HFFc6 (cell line): ENCODE results near the gene COPS6. TPM values are rescaled to one million over a fixed set of nuclear protein-coding genes. Genes with fewer than 3 reads are reported as not detected.
A peak's percentile ranks its signal among the peaks of the same experiment; 100 is the strongest.

Experiments used
- DNase-seq: peaks from one replicate; pipeline ENCODE4 v3.0.0-alpha.2; 2018
- H3K27ac Mint-ChIP-seq: 2 replicates; pipeline ENCODE4 v1.8.0; 2020; ENCODE audit warnings: mild to moderate bottlenecking, mixed read lengths
- H3K27me3 Mint-ChIP-seq: 2 replicates; pipeline ENCODE4 v1.8.0; 2021; ENCODE audit warnings: mild to moderate bottlenecking, moderate library complexity, mixed read lengths; ENCODE audit not compliant: insufficient read depth
- H3K36me3 Mint-ChIP-seq: 2 replicates; pipeline ENCODE4 v1.8.0; 2021; ENCODE audit warnings: low read depth, mixed read lengths
- H3K4me1 Mint-ChIP-seq: 2 replicates; pipeline ENCODE4 v1.8.0; 2020; ENCODE audit warnings: low read depth, mixed read lengths
- H3K4me3 Mint-ChIP-seq: 2 replicates; pipeline ENCODE4 v1.8.0; 2020; ENCODE audit warnings: mild to moderate bottlenecking, moderate library complexity, mixed read lengths
- H3K9me3 Mint-ChIP-seq: 2 replicates; pipeline ENCODE4 v1.8.0; 2020; ENCODE audit warnings: mild to moderate bottlenecking, mixed read lengths
- total RNA-seq, 6 experiments: library from RNA; stranded (reverse); fragmentation: NEBNext Ultra II Directional; extraction: Animal tissue kit (Norgen Biotek cat#: 25700); gene quantifications; 2 replicates in 1 of 6; 3 replicates in 5 of 6; pipeline ENCODE4 v1.2.3, GENCODE V29; 2021
- TF ChIP-seq, protein P1 (sequence below): fragments of 200-600 bp; sonication (generic); IDR thresholded peaks from 2 replicates; pipeline ENCODE4 v1.5.0; 2021; ENCODE audit warnings: antibody characterized with exemption, mild to moderate bottlenecking

COPS6 gene
- total RNA-seq, 6 experiments from 2014 or later, result 253 to 334 (median 302) TPM

DNA sequence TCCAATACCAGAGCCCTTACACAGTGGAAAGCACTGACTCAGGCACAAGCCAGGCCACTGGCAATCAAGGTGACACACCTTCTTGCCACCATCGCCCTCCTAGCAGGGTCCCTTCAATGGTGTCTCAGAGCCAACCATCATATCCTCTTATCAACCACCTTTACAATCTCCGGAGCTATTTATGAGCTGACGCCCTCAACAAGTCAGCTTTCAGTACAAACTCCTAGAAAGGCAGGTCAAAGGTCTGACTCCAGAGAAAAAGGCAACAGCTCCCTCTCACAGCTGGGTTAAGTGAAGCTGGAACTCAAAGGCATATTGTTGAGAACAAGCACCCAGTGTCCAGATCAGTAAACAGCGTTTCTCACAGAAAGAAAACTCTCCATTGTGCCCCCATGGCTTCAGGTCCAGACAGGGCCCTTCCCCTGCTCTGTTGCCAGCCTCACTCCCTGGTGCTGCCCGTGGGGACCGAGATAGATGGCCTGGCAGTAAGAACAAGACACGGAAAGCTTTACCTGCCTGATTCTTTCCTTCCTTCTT, 9.7 kb upstream of the COPS6 start:
- Mint-ChIP-seq H3K27ac (peak overlapping the region; percentile 53; the same call in 1 of the 2 replicates), H3K27me3 (no peaks in the 10 kb centered on the region), H3K4me1 (peaks cover 34% of the 10 kb centered on the region), H3K36me3 (peaks cover 53% of the 10 kb centered on the region), H3K9me3 (no peaks in the 10 kb centered on the region; the same call in none of the 2 replicates), H3K4me3 (peak overlapping the region; percentile 10; the same call in 1 of the 2 replicates)
- TF ChIP-seq, protein P1, sequence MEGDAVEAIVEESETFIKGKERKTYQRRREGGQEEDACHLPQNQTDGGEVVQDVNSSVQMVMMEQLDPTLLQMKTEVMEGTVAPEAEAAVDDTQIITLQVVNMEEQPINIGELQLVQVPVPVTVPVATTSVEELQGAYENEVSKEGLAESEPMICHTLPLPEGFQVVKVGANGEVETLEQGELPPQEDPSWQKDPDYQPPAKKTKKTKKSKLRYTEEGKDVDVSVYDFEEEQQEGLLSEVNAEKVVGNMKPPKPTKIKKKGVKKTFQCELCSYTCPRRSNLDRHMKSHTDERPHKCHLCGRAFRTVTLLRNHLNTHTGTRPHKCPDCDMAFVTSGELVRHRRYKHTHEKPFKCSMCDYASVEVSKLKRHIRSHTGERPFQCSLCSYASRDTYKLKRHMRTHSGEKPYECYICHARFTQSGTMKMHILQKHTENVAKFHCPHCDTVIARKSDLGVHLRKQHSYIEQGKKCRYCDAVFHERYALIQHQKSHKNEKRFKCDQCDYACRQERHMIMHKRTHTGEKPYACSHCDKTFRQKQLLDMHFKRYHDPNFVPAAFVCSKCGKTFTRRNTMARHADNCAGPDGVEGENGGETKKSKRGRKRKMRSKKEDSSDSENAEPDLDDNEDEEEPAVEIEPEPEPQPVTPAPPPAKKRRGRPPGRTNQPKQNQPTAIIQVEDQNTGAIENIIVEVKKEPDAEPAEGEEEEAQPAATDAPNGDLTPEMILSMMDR, result no peak
- no peak for DNase-seq

DNA sequence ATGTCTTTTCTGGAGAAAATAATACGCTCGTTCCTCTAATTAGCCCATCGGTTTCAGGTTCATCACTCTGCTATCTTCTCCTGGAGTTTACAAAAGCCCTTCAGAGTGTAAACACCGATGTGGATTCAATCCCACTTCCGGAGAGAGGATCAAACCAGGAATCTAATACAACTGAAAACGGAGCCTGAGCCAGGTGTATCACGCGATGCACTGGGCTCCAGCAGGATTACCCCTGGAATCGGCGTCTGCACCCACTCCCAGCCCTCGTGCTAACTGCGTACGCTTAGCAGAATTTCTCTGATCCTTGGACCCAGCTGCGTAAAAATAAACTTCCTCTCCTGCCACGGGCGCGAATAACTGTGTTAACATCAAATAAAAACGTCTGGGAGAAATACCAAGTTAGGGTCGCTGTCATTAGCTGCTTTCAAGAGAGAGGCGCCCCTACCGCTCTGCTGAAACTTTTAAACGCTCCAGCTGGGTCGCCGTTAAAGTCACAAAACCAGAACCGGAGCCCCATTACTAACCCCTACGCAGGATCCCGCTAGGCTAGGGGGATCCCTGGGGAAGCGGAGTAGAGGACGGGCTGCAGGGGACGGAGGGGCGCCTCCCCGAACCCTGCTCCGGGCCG, 7.7 kb upstream of the COPS6 start:
- peak overlapping the region; percentile 87 for H3K27ac Mint-ChIP-seq
- H3K4me3 Mint-ChIP-seq, result peak overlapping the region; percentile 97
- DNase-seq, result no peak
- H3K4me1 Mint-ChIP-seq, result peaks cover 41% of the 10 kb centered on the region
- TF ChIP-seq, protein P1, result no peak
- no peaks in the 10 kb centered on the region for H3K27me3 Mint-ChIP-seq
- H3K9me3 Mint-ChIP-seq, result no peaks in the 10 kb centered on the region; the same call in 1 of the 2 replicates
- peaks cover 34% of the 10 kb centered on the region for H3K36me3 Mint-ChIP-seq

DNA sequence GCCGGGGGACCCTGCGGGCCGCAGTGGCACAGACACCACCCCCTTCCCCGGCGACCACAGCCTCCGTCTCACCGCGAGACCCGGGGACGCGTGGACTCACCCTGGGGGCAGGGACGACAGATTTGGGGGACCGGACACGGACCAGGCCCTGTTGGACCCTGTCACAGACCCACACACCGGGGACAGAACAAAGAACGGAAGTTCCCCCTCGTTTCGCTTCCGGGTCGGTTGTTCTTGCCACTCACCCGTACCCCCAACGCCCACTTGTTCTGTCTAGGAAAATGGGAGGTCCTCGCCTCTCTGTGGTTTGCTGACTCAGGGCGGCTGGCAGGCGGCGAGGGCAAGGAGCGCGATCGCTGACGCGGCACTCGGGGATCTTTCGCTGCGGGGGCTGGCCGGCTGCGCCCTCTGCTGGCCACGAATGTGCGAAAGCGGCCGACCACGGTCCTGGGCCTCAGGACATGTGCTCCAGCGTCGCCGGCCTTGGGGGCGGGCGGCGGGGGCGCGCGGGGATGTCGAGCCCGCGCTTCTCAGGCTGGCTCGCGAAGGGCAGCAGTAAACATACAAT, 7.2 kb upstream of the COPS6 start, which contains the start of gene ZNF3:
Gene ZNF3, minus strand, starts transcription at position 189 of the 568 bp plus-strand sequence. CDS start 4,366 bp downstream, outside the sequence.
- Mint-ChIP-seq H3K36me3 (peaks cover 28% of the 10 kb centered on the region), H3K4me1 (peaks cover 45% of the 10 kb centered on the region), H3K9me3 (no peaks in the 10 kb centered on the region)

DNA sequence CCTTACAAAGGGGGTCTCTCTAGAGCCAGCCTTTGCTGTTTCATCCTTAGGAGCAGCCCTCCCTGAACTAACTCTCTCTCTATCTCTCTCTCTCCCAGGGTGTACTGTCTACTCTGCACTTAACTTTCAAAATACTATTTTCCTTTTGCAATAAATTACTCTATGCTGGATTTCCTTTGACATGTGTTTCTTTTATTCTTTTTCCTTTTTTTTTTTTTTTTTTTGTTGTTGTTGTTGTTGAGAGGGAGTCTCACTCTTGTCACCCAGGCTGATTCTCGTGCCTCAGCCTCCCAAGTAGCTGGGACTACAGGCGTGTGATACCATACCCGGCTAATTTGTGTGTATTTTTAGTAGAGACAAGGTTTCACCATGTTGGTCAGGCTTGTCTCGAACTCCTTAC, 5.8 kb upstream of the COPS6 start:
- peak overlapping the region; percentile 47 for H3K27ac Mint-ChIP-seq

More for the DNA sequence above, 7.2 kb upstream of the COPS6 start, which contains the start of gene ZNF3:
- peak; percentile 99 for DNase-seq
- TF ChIP-seq, protein P1, result peak; percentile 98
- Mint-ChIP-seq H3K27ac (peak within 1 kb of the TSS; percentile 87), H3K27me3 (no peaks in the 10 kb centered on the region), H3K4me3 (peak within 1 kb of the TSS; percentile 97)

DNA sequence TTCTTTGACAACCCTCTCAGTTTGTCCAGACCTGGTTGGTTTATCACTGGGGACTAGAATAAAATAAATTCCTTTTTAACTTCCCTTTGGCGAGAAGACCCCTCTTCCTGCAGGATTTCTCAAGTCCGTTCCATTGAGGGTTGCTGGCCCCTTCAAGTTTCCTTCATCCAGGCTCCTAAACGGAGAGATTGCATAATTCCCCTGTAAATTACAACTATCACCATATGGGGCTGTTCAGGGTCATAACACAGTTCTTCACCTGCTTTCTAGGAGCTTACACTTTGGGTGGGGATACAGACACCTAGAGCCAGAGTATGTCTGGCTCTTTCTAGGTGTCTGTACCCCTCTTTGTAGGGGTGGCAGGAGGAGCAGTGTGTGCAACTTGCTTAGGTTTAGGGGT, 3.3 kb upstream of the COPS6 start:
- no peaks in the 10 kb centered on the region for H3K9me3 Mint-ChIP-seq
- H3K27ac Mint-ChIP-seq, result peak overlapping the region; percentile 90
- no peak for DNase-seq
- H3K27me3 Mint-ChIP-seq, result peaks cover 2% of the 10 kb centered on the region
- no peak overlapping the region for H3K4me3 Mint-ChIP-seq
- TF ChIP-seq, protein P1, result no peak
- peaks cover 59% of the 10 kb centered on the region for H3K4me1 Mint-ChIP-seq
- peaks cover 11% of the 10 kb centered on the region for H3K36me3 Mint-ChIP-seq

More for the DNA sequence above, 5.8 kb upstream of the COPS6 start:
- TF ChIP-seq, protein P1, result no peak
- no peaks in the 10 kb centered on the region for H3K27me3 Mint-ChIP-seq
- H3K36me3 Mint-ChIP-seq, result peaks cover 22% of the 10 kb centered on the region
- peaks cover 59% of the 10 kb centered on the region for H3K4me1 Mint-ChIP-seq
- DNase-seq, result no peak
- H3K9me3 Mint-ChIP-seq, result no peaks in the 10 kb centered on the region
- no peak overlapping the region; the same call in 1 of the 2 replicates for H3K4me3 Mint-ChIP-seq
